ENCODE results near the gene VSTM4. TPM values are rescaled to one million over a fixed set of nuclear protein-coding genes. Genes with fewer than 3 reads are reported as not detected.

The VSTM4 gene
- total RNA-seq, 2 experiments from 2014 or later = 0.07 to 0.11 TPM

DNA sequence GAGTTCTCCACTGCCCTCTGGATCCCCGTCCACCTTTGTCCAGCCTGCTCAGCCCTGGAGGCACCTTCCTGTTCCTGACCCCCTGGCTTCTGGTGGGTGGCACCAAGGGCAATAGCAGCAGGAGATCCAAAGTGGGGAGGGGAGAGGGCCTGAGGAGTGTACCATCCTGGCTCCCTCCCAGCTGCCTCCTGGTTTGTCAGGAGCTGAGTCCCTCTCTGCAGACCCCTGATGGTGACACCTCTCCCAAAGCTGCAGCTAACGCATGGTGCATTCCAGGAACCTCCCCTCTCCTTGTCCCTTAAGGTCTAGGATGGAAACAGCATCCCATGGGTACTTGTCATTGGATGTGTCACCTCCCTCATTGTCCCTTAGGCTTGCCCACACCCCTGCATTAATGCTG is 39.6 kb downstream of the VSTM4 start:
- Mint-ChIP-seq H3K4me1 (peaks cover 23% of the 10 kb centered on the region), H3K36me3 (ENCODE audit: low read depth) (no peaks in the 10 kb centered on the region), H3K4me3 (no peak overlapping the region), H3K9me3 (ENCODE audit: low read depth) (peaks cover 2% of the 10 kb centered on the region), H3K27ac (no peak overlapping the region), H3K27me3 (peaks cover 6% of the 10 kb centered on the region)
- ATAC-seq (no peak), DNase-seq (no peak)
- intact Hi-C loops (cut with DNase I, micrococcal nuclease) = loop anchor here in 1 of 2 experiments (5.0 kb wide), 2 partner anchors 87 to 102 kb away; no protein-coding TSS in a partner anchor
- POLR2A ChIA-PET = no interaction called here
- CTCF ChIA-PET = no interaction called here

DNA sequence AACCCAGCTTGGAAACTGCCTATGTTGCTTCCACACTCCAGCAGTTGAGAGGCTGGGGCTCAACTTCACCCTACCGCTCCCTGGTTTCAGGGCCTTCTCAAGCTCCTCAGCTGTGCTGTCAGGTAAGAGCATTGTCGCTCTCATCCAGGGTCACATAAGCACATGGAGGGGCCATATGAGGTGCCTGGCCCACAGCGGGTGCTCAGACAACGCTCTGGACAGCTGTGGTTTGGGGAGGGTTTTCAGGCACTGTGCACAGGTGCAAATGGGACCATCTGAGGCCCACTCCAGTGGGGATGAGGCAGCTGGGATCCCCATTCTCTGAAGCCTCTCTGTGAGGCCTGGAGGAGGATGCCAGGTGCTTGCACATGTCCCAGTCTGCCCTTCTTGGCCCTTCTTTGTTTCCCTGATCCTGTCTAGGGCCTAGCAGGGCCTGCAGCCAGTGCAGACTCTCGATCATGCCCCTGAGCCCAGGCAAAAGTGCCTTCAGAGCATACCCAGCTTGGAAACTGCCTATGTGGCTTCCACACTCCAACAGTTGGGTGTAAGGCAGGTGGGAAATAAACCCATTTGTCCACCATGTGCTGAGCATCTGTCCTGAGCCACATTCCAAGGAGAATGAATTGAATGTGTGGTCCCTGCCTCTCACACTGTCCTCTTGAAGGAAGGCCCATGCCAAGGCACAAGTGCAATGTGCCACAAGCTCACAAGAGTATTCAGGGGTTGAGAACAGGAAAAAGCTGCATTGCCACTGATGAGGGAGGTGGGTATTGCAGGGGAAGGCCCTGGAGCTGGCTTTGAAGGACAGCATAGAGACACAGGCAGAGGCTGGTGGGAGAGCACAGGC is 40.3 kb downstream of the VSTM4 start:
- POLR2A ChIA-PET = no interaction called here
- peaks cover 18% of the 10 kb centered on the region for H3K4me1 Mint-ChIP-seq
- CTCF ChIA-PET = no interaction called here
- peaks cover 2% of the 10 kb centered on the region for H3K9me3 Mint-ChIP-seq (ENCODE audit: low read depth)
- intact Hi-C loops (cut with DNase I, micrococcal nuclease) = loop anchor here in 1 of 2 experiments (5.0 kb wide), 2 partner anchors 87 to 102 kb away; no protein-coding TSS in a partner anchor
- ATAC-seq = no peak
- H3K4me3 Mint-ChIP-seq = no peak overlapping the region
- DNase-seq = no peak
- H3K27me3 Mint-ChIP-seq = peaks cover 6% of the 10 kb centered on the region
- no peak overlapping the region for H3K27ac Mint-ChIP-seq
- no peaks in the 10 kb centered on the region for H3K36me3 Mint-ChIP-seq (ENCODE audit: low read depth)

DNA sequence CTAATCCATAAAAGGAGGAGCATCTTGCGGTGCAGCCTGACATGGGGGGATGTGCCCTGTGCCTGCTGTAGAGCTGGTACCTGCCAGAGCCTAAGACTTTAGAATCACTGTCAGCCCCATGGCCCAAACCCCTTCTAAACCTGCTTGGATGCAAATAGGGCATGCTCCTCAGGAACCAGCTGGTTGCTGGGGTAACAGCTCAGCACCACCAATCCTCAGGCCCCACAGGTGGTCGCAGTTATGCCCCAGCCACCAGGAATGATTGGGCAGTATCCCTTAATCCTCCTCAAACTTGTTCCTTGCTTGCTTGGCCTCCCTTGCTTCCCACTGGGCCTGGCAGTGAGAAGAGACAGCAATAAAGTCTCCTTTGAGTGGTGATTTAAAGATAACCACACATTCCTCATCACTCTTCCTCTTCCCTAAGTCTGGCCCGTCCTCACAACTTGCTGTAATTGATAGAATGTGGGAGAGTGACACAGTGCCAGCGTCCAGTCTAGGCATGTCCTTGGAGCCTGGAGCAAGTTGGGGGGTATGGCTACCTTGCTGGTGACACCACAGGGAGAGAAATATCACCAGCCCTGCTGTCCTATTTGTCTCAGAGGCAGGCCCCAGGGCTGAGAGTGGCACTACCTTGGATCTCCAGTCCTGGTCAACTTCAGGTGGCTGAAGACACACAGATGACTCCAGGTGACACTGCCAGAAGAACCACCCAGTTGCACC is 43.0 kb downstream of the VSTM4 start:
- ChIA-PET CTCF (interaction anchor here (0.8 kb wide), 1 partner anchor 13 kb away, joined by 4 read pairs; no protein-coding TSS in a partner anchor), POLR2A (no interaction called here)
- ATAC-seq (no peak), DNase-seq (no peak)
- H3K27ac Mint-ChIP-seq = no peak overlapping the region
- peaks cover 6% of the 10 kb centered on the region for H3K27me3 Mint-ChIP-seq
- no peak overlapping the region for H3K4me3 Mint-ChIP-seq
- no peaks in the 10 kb centered on the region for H3K36me3 Mint-ChIP-seq (ENCODE audit: low read depth)
- intact Hi-C loops (cut with DNase I, micrococcal nuclease) = no loop called here
- peaks cover 10% of the 10 kb centered on the region for H3K4me1 Mint-ChIP-seq
- peaks cover 2% of the 10 kb centered on the region for H3K9me3 Mint-ChIP-seq (ENCODE audit: low read depth)

DNA sequence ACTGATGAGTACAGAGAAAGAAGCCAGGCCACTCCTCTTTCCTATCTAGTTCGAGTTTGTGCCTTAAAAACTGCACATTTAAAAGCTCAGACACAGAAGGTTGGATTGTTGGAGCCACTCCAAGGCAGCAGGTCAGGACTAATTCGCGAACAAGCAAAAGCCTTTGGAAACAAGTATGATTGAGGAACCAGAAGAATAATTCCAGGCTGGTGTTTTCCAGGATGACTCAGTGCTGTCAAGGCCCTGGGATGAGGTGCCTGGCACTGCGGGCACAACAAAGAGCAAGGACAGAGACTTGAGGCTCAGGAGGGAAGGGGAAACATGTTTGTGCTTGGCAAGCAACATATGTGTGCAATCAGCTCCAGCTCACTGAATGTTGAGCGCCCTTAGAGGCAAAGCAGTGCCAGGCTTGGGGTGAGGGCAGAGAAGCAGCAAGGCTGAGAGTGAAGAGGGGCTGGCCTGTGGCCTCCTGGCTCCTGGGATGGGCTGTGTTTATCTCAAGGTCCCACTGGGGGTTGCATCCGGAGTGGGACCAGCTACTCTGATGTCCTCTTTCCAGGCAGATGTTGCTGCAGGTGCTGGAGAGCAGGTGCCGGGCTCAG is 44.1 kb downstream of the VSTM4 start:
- ChIA-PET CTCF (interaction anchor here (0.7 kb wide), 1 partner anchor 822 kb away, joined by 3 read pairs; no protein-coding TSS in a partner anchor), POLR2A (no interaction called here)
- ATAC-seq (no peak), DNase-seq (no peak)
- peaks cover 2% of the 10 kb centered on the region for H3K9me3 Mint-ChIP-seq (ENCODE audit: low read depth)
- no peak overlapping the region for H3K27ac Mint-ChIP-seq
- no peaks in the 10 kb centered on the region for H3K4me1 Mint-ChIP-seq
- no peak overlapping the region for H3K4me3 Mint-ChIP-seq
- intact Hi-C loops (cut with DNase I, micrococcal nuclease) = no loop called here
- peaks cover 3% of the 10 kb centered on the region for H3K27me3 Mint-ChIP-seq
- no peaks in the 10 kb centered on the region for H3K36me3 Mint-ChIP-seq (ENCODE audit: low read depth)

DNA sequence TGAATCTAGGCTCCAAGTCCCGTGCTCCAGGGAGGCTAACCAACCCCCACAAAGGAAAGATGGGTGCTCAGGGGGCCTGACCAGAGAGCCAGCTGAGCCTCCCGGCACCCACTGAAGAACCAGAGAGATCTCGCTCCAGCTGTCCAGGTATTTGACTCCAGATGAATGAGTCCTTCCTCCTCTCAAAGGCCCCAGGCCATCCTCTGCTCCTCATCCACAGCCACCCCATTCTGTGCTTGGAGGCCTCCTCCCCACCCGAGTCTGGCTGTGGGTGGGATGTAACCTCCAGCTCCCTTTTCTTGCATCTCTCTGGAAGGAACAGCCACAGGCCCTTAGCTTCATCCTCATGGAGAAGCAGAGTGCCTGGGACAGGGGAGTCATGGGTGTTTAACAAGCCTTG is 44.6 kb downstream of the VSTM4 start:
- H3K9me3 Mint-ChIP-seq (ENCODE audit: low read depth) = peaks cover 2% of the 10 kb centered on the region
- POLR2A ChIA-PET = no interaction called here
- no peaks in the 10 kb centered on the region for H3K4me1 Mint-ChIP-seq
- H3K36me3 Mint-ChIP-seq (ENCODE audit: low read depth) = no peaks in the 10 kb centered on the region
- intact Hi-C loops (cut with DNase I, micrococcal nuclease) = no loop called here
- H3K4me3 Mint-ChIP-seq = no peak overlapping the region
- CTCF ChIA-PET = interaction anchor here (0.7 kb wide), 1 partner anchor 822 kb away, joined by 3 read pairs; no protein-coding TSS in a partner anchor
- H3K27me3 Mint-ChIP-seq = no peaks in the 10 kb centered on the region
- no peak for DNase-seq
- no peak for ATAC-seq
- no peak overlapping the region for H3K27ac Mint-ChIP-seq

DNA sequence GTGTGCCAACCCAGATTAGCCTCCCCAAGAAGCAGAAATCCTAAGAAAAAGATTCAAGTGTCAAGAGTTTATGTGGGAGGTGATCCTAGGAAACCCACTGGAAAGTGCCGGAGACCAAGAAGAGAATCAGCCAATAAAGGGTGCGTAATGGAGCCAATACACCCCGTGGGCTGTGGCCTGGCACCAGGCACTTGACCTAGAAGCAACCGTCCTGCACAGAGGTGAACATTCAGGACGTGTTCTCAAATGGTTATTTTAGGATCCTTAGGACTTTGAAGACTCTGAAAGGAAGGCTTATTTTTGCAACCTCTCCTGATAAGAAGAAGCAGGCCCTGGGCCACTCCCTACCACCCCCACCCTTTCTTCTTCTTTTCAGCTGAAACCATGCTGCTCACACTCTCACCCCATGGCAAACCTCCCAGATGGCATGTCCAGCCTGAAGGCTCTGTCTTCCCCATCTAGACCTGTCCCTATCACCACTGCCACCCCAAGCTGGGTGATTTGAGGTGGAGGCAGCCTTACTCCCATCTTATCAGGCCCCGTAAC is 46.6 kb downstream of the VSTM4 start:
- Mint-ChIP-seq H3K27ac (no peak overlapping the region), H3K4me3 (no peak overlapping the region), H3K27me3 (no peaks in the 10 kb centered on the region), H3K4me1 (no peaks in the 10 kb centered on the region), H3K36me3 (ENCODE audit: low read depth) (no peaks in the 10 kb centered on the region), H3K9me3 (ENCODE audit: low read depth) (peaks cover 2% of the 10 kb centered on the region)
- ChIA-PET POLR2A (no interaction called here), CTCF (no interaction called here)
- DNase-seq (no peak), ATAC-seq (no peak)
- intact Hi-C loops (cut with DNase I, micrococcal nuclease) = no loop called here

DNA sequence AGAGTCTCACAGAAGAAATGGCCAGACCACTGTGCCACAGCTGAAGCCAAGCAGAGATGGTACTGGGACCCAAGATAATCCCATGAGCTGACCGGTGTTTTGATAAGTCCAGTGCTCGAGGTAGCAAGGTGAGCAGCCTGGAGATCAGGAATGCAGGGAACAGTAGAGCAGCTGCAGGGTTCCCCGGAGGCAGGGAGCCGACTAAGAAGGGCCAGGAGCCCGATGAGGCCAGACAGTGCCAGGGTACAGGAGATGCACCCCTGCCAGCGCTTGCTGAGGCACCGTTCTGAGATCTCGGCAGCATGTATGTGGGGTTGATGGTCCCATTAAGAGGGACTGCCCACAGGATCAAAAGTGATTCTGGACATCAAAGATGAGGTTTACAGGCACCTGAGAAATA is 47.1 kb downstream of the VSTM4 start:
- ATAC-seq (no peak), DNase-seq (no peak)
- POLR2A ChIA-PET = no interaction called here
- Mint-ChIP-seq H3K27ac (no peak overlapping the region), H3K4me1 (no peaks in the 10 kb centered on the region), H3K9me3 (ENCODE audit: low read depth) (peaks cover 2% of the 10 kb centered on the region), H3K36me3 (ENCODE audit: low read depth) (no peaks in the 10 kb centered on the region), H3K4me3 (no peak overlapping the region), H3K27me3 (no peaks in the 10 kb centered on the region)
- intact Hi-C loops (cut with DNase I, micrococcal nuclease) = no loop called here
- CTCF ChIA-PET = no interaction called here

DNA sequence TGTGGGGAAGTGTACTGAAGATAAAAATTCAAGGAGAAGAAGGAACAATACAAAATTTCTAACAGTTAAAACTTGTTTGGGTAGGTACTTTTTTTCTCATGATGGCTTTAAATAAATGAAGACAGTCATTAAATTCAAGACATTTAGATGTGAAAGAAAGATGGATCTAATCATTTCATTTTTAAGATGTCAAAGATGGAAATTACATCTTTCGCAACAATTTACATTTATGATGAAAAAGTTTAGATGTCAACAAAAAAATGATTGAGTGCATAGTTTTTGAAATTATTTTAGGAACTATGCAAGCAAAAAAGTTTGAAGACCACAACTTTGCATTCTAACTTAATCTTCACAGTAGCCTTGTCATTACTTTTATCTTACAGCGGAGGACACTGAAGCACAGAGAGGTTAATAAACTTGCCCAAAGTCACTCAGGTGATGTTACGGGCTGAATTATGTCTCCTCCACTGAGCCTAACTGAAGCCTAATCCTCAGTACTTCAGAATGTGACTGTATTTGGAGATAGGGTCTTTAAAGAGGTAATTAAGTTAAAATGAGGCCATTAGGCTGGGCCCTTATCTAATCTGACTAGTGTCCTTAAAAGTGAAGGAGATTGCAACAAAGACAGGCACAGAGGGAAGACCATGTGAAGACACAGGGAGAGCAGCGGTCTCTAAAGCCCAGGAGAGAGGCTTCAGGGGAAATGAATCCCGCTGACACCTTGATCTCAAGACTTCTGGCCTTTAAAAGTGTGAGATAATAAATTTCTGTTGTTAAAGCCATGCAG is 48.2 kb downstream of the VSTM4 start:
- DNase-seq (no peak), ATAC-seq (no peak)
- H3K36me3 Mint-ChIP-seq (ENCODE audit: low read depth) = no peaks in the 10 kb centered on the region
- CTCF ChIA-PET = no interaction called here
- H3K9me3 Mint-ChIP-seq (ENCODE audit: low read depth) = peaks cover 7% of the 10 kb centered on the region
- no peaks in the 10 kb centered on the region for H3K4me1 Mint-ChIP-seq
- intact Hi-C loops (cut with DNase I, micrococcal nuclease) = no loop called here
- H3K4me3 Mint-ChIP-seq = no peak overlapping the region
- POLR2A ChIA-PET = no interaction called here
- no peaks in the 10 kb centered on the region for H3K27me3 Mint-ChIP-seq
- H3K27ac Mint-ChIP-seq = no peak overlapping the region

DNA sequence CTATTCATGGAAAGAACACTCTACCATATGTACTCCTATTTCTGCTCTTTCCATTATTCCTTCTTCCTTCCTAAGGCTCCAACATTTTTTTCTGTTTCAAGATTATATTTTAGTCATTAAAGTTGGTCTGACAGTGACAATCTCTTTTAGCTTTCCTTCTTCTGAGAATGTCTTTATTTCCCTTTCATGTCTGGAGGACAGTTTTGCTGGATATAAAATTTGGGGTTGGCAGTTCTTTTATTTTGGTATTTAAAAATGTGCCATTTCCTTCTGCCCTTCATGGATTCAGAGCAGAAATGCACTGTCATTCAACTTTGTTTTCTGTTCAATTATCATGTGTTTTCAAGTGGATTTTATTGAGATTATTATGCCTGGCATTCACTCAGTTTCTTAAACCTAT is 53.1 kb downstream of the VSTM4 start:
- H3K4me3 Mint-ChIP-seq = no peak overlapping the region
- no peak overlapping the region for H3K27ac Mint-ChIP-seq
- no peaks in the 10 kb centered on the region for H3K4me1 Mint-ChIP-seq
- ChIA-PET CTCF (no interaction called here), POLR2A (no interaction called here)
- ATAC-seq = no peak
- intact Hi-C loops (cut with DNase I, micrococcal nuclease) = no loop called here
- H3K9me3 Mint-ChIP-seq (ENCODE audit: low read depth) = peaks cover 20% of the 10 kb centered on the region
- no peak for DNase-seq
- H3K27me3 Mint-ChIP-seq = peaks cover 3% of the 10 kb centered on the region
- H3K36me3 Mint-ChIP-seq (ENCODE audit: low read depth) = no peaks in the 10 kb centered on the region

DNA sequence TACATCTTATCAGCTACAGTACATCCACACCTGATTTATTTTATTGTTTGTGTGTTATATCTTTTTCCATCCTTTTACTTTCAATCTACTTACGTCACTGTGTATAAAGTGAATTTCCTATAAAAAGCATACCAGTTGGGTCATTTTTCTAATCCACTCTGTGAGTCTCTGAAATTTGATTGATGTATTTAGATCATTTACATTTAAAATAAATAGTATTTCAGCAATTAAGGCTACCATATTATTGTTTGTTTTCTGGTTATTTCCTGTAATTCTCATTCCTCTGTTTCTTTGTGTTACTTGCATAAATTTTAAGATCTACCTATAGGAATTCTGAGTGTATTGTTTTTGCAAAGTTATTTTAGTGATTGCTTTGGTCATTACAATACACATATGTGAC is 53.7 kb downstream of the VSTM4 start:
- DNase-seq (no peak), ATAC-seq (no peak)
- peaks cover 3% of the 10 kb centered on the region for H3K27me3 Mint-ChIP-seq
- H3K4me3 Mint-ChIP-seq = no peak overlapping the region
- no peaks in the 10 kb centered on the region for H3K36me3 Mint-ChIP-seq (ENCODE audit: low read depth)
- H3K9me3 Mint-ChIP-seq (ENCODE audit: low read depth) = peaks cover 20% of the 10 kb centered on the region
- no peaks in the 10 kb centered on the region for H3K4me1 Mint-ChIP-seq
- POLR2A ChIA-PET = no interaction called here
- CTCF ChIA-PET = no interaction called here
- intact Hi-C loops (cut with DNase I, micrococcal nuclease) = no loop called here
- no peak overlapping the region for H3K27ac Mint-ChIP-seq
